NCI-H510A (cell line): ENCODE results near the gene ITPR2.

ENCODE experiments used
- DNase-seq: peaks from one replicate; lab custom pipeline; 2025; lab: John Stamatoyannopoulos, UW

ITPR2 gene

GRCh38 chr12:26292596-26292995 lies 540.4 kb downstream of the ITPR2 start:
- no peak for DNase-seq

DNA sequence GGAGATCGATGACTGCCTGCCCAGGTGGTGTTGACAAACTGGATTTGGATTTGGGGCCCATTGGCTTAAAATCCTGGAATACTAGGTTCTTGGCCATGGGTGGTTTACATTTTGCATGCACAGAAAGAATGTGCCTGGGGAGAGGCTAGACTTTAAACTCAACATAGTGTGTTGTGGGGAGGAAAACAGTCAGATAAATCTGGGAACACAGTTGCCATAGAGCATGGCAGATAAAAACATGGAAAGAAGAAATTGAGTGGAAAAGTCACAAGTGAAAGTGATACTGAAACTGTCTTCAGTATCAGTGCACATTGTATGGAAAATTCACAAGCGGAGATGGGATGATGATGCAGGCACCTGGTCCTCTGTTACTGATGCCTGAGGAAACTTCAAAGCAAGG lies 542.4 kb downstream of the ITPR2 start:
- DNase-seq = no peak

DNA sequence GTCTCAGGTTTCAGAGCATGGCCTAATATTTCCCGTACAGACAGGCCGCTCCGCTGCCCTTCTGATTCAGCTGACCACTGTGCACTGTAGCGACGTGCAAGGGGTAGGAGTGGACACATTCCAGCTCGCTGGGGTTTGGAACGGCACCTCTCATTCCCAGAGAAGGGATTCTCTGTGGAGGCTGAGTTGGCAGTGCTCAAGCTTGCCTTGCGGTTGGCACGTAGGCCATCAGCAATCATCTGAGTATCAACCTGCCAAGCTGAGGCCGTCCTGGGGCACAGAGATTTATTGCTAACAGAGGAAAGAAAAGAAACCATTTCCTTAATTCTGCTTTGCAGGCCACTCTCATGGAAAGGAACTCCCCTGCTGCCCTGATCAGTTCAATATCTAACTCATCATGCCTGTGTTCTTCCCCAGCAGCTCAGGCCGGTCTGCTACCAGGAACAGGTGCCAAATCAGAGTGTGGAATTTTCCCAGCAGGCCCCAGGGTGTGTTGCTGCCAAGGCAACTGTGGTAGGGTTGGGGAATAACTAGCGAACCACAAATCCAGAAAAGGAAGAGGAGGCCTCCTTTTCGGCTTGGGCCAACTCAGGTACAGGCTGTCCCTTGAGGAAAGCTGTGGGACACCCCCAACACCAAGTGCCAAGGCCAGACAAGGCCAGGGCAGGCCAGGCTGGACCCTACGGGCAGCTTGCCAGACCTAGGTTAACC lies 545.2 kb downstream of the ITPR2 start:
- no peak for DNase-seq
